Measurements from ENCODE around the gene ADIPOQ.
A peak's percentile ranks its signal among the peaks of the same experiment; 100 is the strongest.

The ADIPOQ gene

GRCh38 chr3:186826410-186826975, 16.0 kb upstream of the ADIPOQ start:
- Histone ChIP-seq H2AFZ (peak overlapping the region; percentile 99), H3K9me3 (ENCODE audit: control insufficient read depth, low read length) (no peaks in the 10 kb centered on the region), H3K79me2 (no peaks in the 10 kb centered on the region), H3K27me3 (ENCODE audit: control insufficient read depth, insufficient read depth, low read length) (no peaks in the 10 kb centered on the region), H3K4me3 (ENCODE audit: low read depth, low read length) (no peak overlapping the region), H3K4me2 (ENCODE audit: low read length) (peak overlapping the region; percentile 50), H3K9ac (no peak overlapping the region), H3K27ac (no peak overlapping the region), H3K36me3 (ENCODE audit: control insufficient read depth, insufficient read depth, low read length) (no peaks in the 10 kb centered on the region), H3K4me1 (peaks cover 9% of the 10 kb centered on the region)
- no peak for TF ChIP-seq CTCF (IDR thresholded peaks at IDR 0.05)

GRCh38 chr3:186826976-186827857, 15.3 kb upstream of the ADIPOQ start:
- no peaks in the 10 kb centered on the region for H3K79me2 ChIP-seq
- peak overlapping the region; percentile 67 for H3K4me3 ChIP-seq (ENCODE audit: low read depth, low read length)
- no peak for TF ChIP-seq CTCF (IDR thresholded peaks at IDR 0.05)
- H3K9ac ChIP-seq: peak overlapping the region; percentile 64
- peak overlapping the region; percentile 83 for H3K4me2 ChIP-seq (ENCODE audit: low read length)
- H3K27ac ChIP-seq: peak overlapping the region; percentile 60
- H3K9me3 ChIP-seq (ENCODE audit: control insufficient read depth, low read length): no peaks in the 10 kb centered on the region
- H2AFZ ChIP-seq: peak overlapping the region; percentile 99
- no peaks in the 10 kb centered on the region for H3K36me3 ChIP-seq (ENCODE audit: control insufficient read depth, insufficient read depth, low read length)
- H3K4me1 ChIP-seq: peaks cover 9% of the 10 kb centered on the region
- H3K27me3 ChIP-seq (ENCODE audit: control insufficient read depth, insufficient read depth, low read length): no peaks in the 10 kb centered on the region

- Histone ChIP-seq H3K27me3 (ENCODE audit: control insufficient read depth, insufficient read depth, low read length) (no peaks in the 10 kb centered on the region), H3K4me1 (peaks cover 9% of the 10 kb centered on the region)
Observed at GRCh38 chr3:186828340-186828739, 14.2 kb upstream of the ADIPOQ start.

GRCh38 chr3:186831798-186832197, 10.7 kb upstream of the ADIPOQ start:
- no peaks in the 10 kb centered on the region for H3K27me3 ChIP-seq (ENCODE audit: control insufficient read depth, insufficient read depth, low read length)
- no peaks in the 10 kb centered on the region for H3K79me2 ChIP-seq
- H3K4me1 ChIP-seq: no peaks in the 10 kb centered on the region
- H3K27ac ChIP-seq: no peak overlapping the region
- H3K9ac ChIP-seq: no peak overlapping the region
- H2AFZ ChIP-seq: no peak overlapping the region
- H3K9me3 ChIP-seq (ENCODE audit: control insufficient read depth, low read length): no peaks in the 10 kb centered on the region
- TF ChIP-seq CTCF (IDR thresholded peaks at IDR 0.05): no peak
- H3K4me3 ChIP-seq (ENCODE audit: low read depth, low read length): no peak overlapping the region
- H3K4me2 ChIP-seq (ENCODE audit: low read length): no peak overlapping the region
- H3K36me3 ChIP-seq (ENCODE audit: control insufficient read depth, insufficient read depth, low read length): no peaks in the 10 kb centered on the region

More at GRCh38 chr3:186828340-186828739, 14.2 kb upstream of the ADIPOQ start:
- no peak for TF ChIP-seq CTCF (IDR thresholded peaks at IDR 0.05)
- no peaks in the 10 kb centered on the region for H3K36me3 ChIP-seq (ENCODE audit: control insufficient read depth, insufficient read depth, low read length)
- no peaks in the 10 kb centered on the region for H3K79me2 ChIP-seq
- no peak overlapping the region for H3K27ac ChIP-seq
- no peak overlapping the region for H3K4me2 ChIP-seq (ENCODE audit: low read length)
- no peak overlapping the region for H3K4me3 ChIP-seq (ENCODE audit: low read depth, low read length)
- no peak overlapping the region for H3K9ac ChIP-seq
- no peaks in the 10 kb centered on the region for H3K9me3 ChIP-seq (ENCODE audit: control insufficient read depth, low read length)
- H2AFZ ChIP-seq: no peak overlapping the region
